Mucosa of descending colon (tissue), 3 donors: ENCODE measurements around the gene CGNL1. TPM values are rescaled to one million over a fixed set of nuclear protein-coding genes. Genes with fewer than 3 reads are reported as not detected.

ENCODE experiments used
- ATAC-seq: fragments of 200-7000 bp; cut with Tn5 transposase; one replicate; pipeline ENCODE4 v1.9.1; 2020; ENCODE audit warnings: mild to moderate bottlenecking, moderate library complexity
- DNase-seq, 3 donors: peaks; one replicate each; pipeline ENCODE4 v3.0.0-alpha.2; 2020
- H3K36me3 ChIP-seq: fragments of 200-600 bp; one replicate; pipeline ENCODE4 v1.8.0; 2021; ENCODE audit warnings: low read depth, mild to moderate bottlenecking
- H3K4me1 ChIP-seq: fragments of 200-600 bp; one replicate; pipeline ENCODE4 v1.8.0; 2021; ENCODE audit warnings: low read depth, mild to moderate bottlenecking
- H3K4me3 ChIP-seq: fragments of 200-600 bp; one replicate; pipeline ENCODE4 v1.8.0; 2021; ENCODE audit warnings: mild to moderate bottlenecking
- H3K9me3 ChIP-seq: fragments of 200-600 bp; one replicate; pipeline ENCODE4 v1.8.0; 2021; ENCODE audit warnings: mild to moderate bottlenecking
- CTCF ChIP-seq: fragments of 200-600 bp; IDR thresholded peaks from one replicate; pipeline ENCODE4 v1.8.0; 2022; ENCODE audit warnings: antibody characterized with exemption, mild to moderate bottlenecking
- intact Hi-C, 2 donors: fragments of 100-400 bp; cut with DNase I in 1 of 2; cut with micrococcal nuclease in 1 of 2; formaldehyde crosslinking; loops; one replicate each; pipeline versions ENCODE4 v1.11.0 to v1.11.1; 2022; cut with DNase I, micrococcal nuclease
- total RNA-seq, 3 donors: library from RNA; stranded (reverse); fragmentation: NEBNext Ultra II Directional in 2 of 3; extraction: Animal tissue kit (Norgen Biotek cat#: 25700) in 2 of 3; gene quantifications; one replicate each; pipeline versions ENCODE4 v1.2.1 to v1.2.4, GENCODE V29; 2021 to 2023
- donor health status: DM: no; HTN: no; CAD: no; lungs with moderate emphysema.
- donor health status: DM: no; HTN: no; CAD: no.
- donor health status: DM: no; HTN: yes; CAD: no.

CGNL1 gene
- total RNA-seq, 3 donors from 2014 or later, result 3.3 to 4.5 (median 3.9) TPM

DNA sequence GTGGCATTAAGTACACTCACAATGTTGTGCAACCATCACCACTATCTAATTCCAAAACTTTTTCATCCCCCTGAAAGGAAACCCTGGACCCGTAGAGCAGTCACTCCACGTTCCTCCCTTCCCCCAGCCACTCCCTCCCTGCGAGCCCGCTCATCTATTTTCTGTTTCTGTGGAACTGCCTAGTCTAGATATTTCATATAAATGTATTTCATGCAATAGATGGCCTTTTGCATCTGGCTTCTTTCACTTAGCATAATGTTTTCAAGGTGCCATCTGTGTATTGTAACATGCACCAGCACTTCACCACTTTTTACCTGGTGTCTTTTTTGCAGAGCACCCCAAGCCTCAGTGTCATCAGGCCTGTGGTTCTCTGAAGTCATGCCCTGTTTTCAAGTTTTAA is 10.7 kb downstream of the CGNL1 start:
- H3K4me1 ChIP-seq, result no peaks in the 10 kb centered on the region

DNA sequence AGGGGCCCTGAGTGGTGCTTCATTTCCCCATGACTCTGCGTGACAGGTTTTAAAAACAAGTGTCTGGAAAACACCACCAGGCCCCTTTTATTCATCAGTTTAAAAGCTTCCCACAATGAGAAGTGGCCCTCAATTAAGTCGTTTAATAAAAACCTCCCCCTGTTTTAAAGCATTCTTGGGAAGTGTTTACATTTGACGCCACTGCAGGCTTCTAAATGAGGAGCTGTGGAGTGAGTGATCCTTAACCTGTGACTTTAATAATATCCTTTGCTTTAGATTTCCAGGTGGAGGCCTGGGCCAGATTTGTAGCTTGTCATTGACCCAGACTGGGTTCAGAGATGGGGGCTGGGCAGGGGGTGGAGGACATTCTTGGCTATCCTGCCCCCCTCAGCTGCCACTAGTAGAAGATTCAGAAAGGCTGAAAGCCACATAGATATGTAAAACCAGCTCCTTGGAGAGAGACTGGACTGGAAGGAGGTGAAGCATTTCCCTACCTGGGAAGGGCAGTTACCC is 11.3 kb downstream of the CGNL1 start:
- TF ChIP-seq CTCF, result no peak
- Histone ChIP-seq H3K36me3 (no peaks in the 10 kb centered on the region), H3K4me1 (no peaks in the 10 kb centered on the region), H3K9me3 (no peaks in the 10 kb centered on the region), H3K4me3 (no peak overlapping the region)
- ATAC-seq (no peak), DNase-seq (no peak)
- intact Hi-C loops, result no loop called here

More for the DNA sequence above, 10.7 kb downstream of the CGNL1 start:
- H3K36me3 ChIP-seq, result no peaks in the 10 kb centered on the region
- H3K9me3 ChIP-seq, result no peaks in the 10 kb centered on the region
- no peak for ATAC-seq
- no peak for TF ChIP-seq CTCF
- no peak overlapping the region for H3K4me3 ChIP-seq
- DNase-seq, result no peak
- intact Hi-C loops, result no loop called here

DNA sequence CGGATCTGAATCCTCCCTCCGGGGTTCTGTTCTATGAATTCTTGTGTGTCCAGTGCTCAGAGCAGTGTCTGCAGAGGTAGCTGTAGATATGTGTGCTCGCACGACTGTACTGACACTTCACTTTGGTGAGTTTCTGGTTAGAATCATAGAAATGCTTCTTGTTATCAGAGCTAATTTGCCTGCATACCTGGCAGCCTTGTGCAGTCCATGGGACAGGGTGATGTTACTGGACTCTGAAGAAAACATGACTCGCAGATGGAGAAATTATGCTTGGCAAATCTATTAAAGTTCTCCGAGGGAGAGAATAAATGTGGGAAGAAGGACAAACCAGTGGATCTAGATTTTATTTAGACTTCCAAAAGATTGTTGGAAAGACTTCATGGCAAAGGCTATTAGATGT is 12.2 kb downstream of the CGNL1 start:
- Histone ChIP-seq H3K4me1 (no peaks in the 10 kb centered on the region), H3K36me3 (no peaks in the 10 kb centered on the region), H3K4me3 (no peak overlapping the region), H3K9me3 (no peaks in the 10 kb centered on the region)
- TF ChIP-seq CTCF, result no peak
- intact Hi-C loops, result no loop called here
- ATAC-seq, result no peak
- no peak for DNase-seq

DNA sequence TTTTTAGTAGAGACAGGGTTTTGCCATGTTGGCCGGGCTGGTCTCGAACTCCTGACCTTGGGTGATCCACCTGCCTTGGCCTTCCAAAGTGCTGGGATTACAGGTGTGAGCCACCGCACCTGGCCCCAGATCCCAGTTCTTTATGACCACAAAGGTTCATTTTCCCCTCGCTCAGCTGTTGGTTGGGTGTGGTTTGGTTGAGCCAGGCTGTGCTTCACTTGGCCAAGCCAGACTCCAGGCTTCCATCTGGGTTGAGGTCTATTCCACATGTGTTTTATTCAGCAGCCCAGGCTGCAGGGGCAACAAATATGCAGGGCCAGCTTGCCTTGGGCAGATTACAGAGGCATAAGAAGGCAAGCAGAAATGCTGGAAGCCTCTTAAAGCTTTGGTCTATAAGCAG is 13.7 kb downstream of the CGNL1 start:
- DNase-seq (no peak), ATAC-seq (no peak)
- intact Hi-C loops, result no loop called here
- no peak overlapping the region for H3K4me3 ChIP-seq
- H3K9me3 ChIP-seq, result no peaks in the 10 kb centered on the region
- no peaks in the 10 kb centered on the region for H3K36me3 ChIP-seq
- no peak for TF ChIP-seq CTCF
- H3K4me1 ChIP-seq, result no peaks in the 10 kb centered on the region

DNA sequence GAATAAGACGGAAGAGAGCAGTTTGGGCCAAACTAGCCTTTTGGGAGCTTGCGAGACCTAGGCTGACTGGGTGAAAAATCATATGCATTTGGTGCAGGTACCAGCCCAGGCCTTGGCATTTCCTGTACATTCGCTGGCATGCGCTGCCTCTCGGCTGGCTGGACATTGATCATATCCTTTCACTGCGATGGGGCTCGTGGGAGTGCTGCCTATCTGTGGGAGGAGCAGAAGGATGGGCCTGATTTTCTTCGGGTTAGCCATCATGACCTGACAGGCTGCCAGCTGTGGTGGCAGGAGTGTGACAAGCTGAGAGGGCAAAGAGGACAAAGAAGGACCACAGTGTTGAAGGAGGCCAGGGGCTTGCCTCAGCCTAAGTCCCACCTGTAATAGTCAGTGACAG is 14.3 kb downstream of the CGNL1 start:
- Histone ChIP-seq H3K4me1 (no peaks in the 10 kb centered on the region), H3K36me3 (no peaks in the 10 kb centered on the region), H3K9me3 (no peaks in the 10 kb centered on the region), H3K4me3 (no peak overlapping the region)
- DNase-seq, result no peak
- no peak for ATAC-seq
- TF ChIP-seq CTCF, result no peak
- intact Hi-C loops, result no loop called here

DNA sequence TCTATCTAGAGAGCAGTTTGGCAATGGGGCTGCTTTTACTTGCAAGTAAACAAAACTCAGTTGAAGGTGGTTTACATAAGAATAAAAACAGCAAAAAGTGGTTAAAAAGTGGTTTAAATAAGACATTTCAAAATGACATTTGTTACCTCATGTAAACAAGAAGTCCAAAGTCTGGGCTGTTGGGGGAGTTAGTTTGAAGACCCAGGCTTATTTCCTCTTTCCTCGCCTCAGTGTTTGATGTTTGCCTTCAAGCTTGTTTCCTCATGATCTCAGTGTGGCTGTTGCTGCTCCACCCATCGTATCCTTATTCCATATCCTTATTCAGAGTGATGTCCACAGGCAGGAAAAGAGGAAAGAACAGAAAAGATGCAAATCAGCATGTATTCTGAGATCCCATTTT is 15.2 kb downstream of the CGNL1 start:
- intact Hi-C loops, result no loop called here
- Histone ChIP-seq H3K36me3 (no peaks in the 10 kb centered on the region), H3K4me1 (no peaks in the 10 kb centered on the region), H3K4me3 (no peak overlapping the region), H3K9me3 (no peaks in the 10 kb centered on the region)
- ATAC-seq (peak; percentile 88), DNase-seq (peak in 1 of 3 donors; percentile 15)
- TF ChIP-seq CTCF, result no peak
